ENCODE results near the gene EFHD2.

- TF ChIP-seq CTCF (IDR thresholded peaks at IDR 0.05) (no peak), POLR2A (IDR thresholded peaks at IDR 0.05) (no peak)
These were observed 16.0 kb upstream of the EFHD2 start for GRCh38 chr1:15393475-15394257.

Measured in prostate gland (tissue), 2 donors.